Hematopoietic multipotent progenitor cell treated with erythropoietin and hydrocortisone succinate and interleukin-3 and kit ligand, for 17 days (in vitro differentiated cells): ENCODE results near the gene VEGFD.
A peak's percentile ranks its signal among the peaks of the same experiment; 100 is the strongest.
"Not testable (repeated sequence)": the region's sequence is repeated elsewhere in the genome, so short reads cannot be mapped to it uniquely, and the experiment has no call there.

ENCODE experiments used
- DNase-seq: peaks from one replicate; pipeline ENCODE4 v3.0.0-alpha.2; 2015; ENCODE audit warnings: low spot score

Gene VEGFD

DNA sequence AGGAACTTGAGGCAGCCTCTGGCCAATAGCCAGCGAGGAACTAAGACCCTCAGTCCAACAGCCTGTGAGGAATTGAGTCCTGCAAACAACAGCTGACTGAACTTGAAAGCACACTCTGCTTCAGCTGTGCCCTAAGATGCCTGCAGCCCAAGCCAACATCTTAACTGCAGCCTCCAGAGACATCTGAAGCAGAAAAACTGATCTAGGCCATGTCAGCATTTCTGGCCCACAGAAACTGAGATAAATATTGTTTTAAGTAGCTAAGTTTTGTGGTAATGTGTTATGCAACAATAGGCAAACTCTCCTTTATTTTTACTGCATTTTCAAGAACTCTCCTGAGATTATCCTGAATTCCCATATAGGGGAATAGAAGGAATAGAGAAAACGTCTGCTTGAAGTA is 24.5 kb downstream of the VEGFD start:
- DNase-seq = no peak

DNA sequence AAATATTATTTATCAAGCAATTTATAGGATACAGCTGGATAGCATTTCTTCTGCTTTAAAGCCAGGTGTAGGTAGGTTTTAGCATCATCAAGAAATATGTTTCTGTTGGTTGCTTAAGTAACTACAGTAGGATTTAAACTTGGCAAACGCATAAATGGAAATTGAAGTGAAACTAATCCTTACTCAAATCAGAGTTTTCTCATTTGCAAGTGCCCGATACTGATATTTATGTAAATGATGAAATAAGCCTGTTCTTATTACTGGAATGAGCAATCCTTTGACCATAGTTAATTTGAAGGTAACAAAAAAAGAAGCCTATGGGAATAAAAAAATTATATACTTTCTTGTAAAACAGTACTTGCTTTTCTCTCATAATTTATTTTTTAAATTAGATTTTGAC is 25.7 kb downstream of the VEGFD start:
- DNase-seq = no peak

DNA sequence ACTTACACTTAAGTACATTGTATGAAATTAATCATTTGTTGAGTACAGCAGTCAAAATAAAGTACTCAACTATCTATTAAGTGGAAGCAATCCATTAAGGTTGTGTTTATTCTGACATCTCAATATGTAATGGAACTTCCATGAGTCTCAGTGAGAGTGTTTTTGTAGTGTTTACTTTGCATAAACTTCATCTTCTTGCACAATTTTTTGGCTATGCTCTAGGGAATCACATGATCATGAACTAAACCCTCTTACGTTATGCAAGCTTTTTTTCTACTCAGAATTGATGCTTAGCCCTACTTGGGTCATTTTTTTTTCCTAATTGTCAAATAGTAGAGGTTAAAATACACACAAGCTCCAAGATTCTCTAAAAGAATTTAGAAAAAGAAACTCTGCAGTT is 27.8 kb downstream of the VEGFD start:
- DNase-seq = no peak

DNA sequence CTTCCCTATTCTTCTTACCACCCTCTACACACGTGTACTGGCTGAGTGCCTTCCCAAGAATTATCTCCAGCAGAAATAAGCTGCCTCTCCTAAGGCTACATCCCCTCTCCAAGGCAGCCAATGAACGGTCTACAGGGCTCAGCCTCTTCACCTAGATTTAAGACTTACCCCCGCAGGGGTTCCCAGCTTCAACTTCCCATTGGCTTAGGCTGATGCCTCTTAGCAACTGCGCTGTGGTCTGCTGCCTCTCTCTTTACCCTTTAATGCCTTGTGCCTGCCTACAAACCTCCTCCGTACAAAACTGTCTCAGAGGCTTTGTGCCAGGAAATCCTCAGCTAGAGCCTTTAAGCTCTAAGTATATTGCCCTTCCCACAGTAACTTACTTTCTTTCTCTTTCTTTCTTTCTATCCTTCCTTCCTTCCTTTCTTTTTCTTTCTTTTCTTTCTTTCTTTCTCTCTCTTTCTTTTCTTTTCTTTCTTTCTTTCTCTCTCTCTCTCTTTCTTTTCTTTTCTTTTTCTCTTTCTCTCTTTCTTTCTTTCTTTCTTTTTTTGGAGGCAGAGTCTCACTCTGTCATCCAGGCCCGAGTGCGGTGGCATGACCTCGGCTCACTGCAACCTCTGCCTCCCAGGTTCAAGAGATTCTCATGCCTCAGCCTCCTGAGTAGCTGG is 33.8 kb downstream of the VEGFD start:
- DNase-seq = no peak

DNA sequence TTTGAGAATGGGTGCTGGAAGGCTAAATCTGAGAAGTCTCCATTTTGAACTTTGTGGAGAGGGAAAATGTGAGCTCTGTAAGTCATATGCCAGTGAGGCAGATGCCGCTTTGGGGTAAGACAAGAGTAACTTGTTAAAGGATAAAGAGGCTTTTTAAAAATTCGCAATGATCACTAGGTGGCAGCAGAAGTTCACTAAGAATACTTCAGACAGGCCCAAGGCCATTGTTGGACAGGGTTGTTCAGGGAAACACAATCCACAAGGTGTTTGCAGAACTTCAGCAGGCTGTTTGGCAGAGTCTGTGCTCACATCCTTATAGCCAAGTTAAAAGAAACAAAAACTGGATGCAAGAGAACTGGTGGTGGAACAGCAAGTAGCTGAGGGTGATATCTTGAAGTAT is 35.2 kb downstream of the VEGFD start:
- DNase-seq = peak; percentile 59

DNA sequence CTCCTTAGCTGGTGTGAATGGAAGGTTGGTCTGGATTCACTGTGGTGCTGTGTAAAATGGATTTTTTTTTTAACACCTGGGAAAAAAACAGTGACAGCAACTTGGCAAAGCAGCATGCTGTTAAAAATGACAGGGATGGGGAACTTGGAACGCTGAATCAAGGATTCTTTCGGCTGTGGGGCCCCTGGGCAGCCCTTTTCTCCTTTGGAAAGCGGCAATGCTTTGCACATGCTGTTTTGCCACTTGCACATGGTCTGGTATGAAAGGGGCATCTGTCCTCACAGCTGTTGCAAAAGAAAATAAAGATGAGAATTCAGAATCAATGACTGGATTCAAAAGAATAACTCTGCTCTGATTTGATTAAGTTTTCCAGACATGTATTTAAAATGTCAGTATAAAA is 38.2 kb downstream of the VEGFD start:
- DNase-seq = no peak

DNA sequence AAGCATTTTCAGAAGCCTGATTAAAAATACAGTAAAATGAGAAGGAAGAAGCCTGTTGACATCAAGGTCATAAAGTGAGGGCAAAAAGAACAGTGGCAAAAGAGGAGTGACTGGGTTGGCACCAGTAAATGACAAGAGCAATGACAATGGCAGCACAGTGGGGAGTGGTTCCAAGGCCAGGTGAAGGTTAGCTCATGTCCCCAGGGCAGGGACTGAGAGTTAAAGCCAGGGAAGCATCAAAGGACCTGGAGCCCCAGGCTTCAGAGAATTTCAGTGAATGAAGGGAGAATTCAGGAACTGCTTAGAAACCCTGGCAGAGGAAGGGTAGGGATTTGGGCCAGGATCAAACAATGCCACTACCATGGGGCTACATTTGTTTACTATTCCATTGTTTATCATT is 40.1 kb downstream of the VEGFD start:
- DNase-seq = no peak

DNA sequence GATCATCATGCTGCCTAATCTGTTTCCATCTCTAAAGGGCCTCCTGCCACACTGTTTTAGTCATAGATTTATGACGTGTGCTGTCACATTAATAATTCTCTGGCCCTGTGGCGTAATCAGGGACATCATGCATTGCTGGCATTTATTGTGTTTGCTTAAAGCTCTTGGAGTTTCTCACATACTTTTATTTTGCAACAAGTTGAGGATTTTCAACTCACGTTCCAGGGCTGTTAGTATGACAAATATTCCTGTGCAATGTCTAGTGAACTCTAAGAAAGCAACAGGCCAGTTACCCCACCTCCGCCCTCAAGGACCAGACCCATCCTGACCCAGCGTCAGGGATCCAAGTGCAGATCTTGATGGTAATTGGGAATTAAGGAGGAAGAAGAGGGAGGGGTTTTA is 41.1 kb downstream of the VEGFD start:
- DNase-seq = no peak

DNA sequence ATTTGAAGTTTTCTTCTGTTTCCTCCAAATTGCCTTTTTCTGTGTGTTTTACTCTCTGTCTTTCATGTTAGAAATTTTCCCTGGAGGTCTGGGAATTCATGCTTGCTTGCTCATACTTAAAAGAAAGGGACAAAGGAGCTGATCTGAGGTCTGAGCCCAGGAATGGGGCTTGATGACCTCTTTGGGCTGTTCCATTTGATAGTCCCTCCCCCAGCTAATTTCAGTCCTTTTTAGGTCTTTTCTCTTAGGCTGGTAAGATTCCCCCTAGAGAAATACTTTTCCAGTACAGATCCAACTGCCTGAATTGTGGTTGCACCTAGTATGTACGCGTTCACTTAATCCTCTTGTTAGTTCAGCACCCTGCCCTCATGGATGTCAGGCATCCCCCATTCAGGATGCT is 43.3 kb downstream of the VEGFD start:
- no peak for DNase-seq

DNA sequence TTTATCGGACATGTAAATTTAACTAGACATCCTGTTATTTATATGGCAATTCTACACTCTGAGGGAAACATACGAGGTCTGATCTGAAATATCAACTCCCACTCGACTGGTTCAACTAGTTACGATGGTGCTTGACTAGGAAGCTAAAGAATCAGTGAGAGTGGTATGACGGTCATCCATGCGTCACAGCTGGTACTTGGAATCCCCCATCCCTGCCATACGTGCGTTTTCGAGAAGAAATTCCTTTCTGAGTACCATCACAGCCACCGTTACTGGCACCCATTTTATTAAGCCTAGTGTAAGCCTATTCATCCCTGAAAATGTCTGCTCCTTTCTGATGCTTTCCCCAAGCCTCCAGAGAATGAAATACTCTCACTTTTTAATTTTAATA is 48.2 kb downstream of the VEGFD start:
- DNase-seq = no peak

DNA sequence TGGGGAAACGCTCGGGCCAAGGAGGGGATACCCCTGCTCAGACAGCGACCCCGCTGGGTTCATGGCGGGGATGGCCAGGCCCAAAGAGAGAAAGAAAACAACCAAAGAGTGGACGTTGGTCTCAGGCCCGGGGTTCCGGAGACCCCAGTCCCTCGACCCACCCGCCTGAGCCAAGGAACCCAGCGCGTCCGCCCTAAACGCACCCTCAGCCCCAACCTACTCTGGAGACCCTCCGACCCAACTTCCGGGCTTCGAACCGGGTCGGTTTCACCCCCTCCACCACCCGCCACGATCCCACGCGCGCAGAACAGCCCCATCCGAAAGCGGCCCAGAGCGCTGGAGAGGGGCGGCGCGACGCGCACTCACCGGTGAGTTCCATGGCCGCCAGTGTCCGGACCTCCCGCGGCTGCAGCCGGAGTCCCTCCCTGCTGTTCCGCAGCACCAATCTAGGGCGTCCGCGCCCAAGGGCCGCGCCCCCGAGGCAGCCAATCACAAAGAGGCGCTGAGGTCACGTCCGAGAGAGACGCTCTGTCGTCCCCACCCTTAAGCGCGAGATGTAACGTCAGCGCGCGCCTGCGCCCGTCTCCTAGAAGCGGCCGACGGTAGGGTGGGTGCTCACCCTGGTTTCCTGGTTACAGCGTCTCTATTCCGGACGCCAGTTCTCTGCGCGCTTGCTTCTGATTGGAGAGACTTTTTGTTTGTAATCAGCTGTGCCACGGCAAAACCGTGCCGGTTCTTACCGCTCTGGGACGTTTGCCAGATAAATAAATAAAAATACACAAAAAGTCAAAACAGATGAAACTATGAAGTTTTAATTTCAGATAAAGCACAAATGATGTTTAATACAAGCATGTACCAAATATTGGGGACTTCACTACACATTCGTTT is 48.8 kb downstream of the VEGFD start, which contains the start of gene PIGA:
TSS of gene PIGA (minus strand) at position 389 of the 888 bp plus-strand sequence. CDS start 3,593 bp downstream, outside the sequence.
- peak; percentile 94 for DNase-seq

DNA sequence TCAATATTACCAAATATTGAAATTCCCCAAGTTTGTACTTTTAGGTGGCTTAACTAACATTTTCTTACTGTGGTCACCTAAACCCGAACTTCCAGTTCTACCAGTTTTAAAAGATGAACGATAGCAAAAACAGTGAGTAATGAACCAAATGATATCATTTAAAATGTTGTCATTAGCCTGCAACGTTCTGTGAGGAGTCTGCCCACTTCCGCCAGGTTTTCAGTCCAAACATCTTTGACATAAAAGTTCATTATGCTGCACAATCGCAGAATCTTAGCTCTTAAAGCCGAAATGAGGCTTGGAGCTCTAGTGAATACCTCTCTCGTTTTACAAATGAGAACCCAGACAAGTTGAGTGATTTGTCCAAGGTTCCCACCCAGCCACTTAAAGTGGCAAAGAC is 49.7 kb downstream of the VEGFD start:
- peak; percentile 30 for DNase-seq

DNA sequence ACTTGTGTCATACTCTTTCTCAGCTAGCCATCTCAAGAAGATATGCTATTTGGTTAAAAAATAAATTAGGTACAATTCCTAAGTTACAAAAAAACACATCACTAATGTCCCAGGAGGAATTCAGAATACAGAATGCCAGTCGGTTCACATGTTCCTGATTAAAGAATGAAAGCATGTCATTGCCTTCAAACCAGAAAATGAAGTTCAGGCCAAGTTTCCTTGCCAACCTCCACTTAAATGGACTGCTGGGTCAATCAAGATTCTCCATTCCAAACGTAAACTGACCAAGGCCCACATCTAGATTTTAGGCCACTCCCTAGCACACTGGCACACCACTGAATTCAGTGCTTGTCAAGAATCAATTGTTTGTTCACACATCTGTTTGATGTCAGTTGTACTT is 55.4 kb downstream of the VEGFD start:
- no peak for DNase-seq

DNA sequence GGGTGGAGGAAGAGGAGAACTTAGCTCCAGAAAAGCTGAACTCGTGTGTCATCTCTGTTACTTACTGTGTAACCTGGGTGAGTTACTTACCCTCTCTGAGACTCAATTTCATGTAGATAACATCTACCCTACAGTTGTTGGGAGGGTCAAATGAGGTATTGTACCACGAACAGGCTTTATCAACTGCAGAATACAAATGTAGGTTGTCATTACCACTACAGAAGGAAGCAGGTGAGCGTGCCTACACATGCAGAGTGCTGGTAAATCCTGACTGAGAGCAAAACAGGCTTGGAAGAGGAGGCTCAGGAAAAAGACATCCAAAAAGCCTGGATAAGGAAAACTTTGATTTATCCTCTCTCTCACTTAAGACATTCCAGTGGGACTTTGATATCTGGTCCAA is 56.1 kb downstream of the VEGFD start:
- DNase-seq = no peak

DNA sequence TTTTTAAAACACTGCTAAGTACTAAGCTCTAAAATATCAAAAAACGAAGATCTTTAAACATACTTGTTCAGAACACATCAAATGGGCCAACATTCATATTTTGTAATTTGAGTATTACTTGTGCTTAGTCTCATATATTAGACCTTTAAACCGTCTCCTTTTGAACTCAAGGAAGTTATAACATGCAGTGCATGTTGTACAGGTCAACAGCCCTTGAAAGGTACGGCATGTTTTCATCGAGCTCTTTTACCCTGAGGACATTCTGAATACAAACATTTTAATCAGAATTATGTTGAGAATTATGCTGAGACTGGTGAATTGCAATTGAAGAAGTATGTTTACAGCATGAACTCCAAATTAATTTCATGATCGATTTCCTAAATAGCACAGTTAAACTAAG is 61.7 kb downstream of the VEGFD start:
- no peak for DNase-seq

DNA sequence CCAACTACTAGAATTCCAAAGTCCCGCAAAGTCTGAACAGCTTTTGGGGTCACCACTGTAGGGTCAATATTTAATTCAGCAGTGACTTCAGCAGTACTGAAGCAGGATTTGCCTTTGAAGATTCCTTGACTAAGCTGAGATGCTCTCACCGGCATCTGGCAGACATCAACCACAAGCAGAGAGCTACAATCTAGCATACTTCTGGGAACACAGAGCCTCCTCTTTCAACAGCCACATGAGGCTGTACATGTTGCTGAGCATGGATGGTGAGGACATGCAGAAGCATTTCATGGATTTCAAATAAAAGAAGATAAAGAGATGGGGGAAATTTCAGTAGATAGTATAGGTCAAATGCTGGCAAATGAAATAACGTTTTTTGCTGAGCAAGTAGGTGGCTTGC is 62.1 kb downstream of the VEGFD start:
- DNase-seq = no peak

DNA sequence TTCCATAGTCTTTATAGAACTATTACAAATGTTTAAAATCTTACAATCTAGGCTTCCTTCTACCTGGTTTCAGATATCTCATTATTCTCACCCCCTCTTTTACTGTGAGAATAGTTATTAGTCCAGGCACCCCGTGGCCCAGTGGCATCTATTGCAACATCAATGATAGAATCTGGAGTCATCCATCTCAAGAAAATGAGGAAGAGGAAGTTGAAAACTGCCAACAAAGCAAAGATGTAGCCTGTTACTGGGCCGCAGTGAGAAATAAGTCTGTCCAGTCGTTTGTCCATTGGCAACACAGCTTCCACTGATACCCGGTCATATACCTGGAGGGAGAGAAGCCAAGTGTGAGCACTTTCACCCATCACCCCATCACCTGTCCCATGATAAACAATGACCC is 62.8 kb downstream of the VEGFD start:
- no peak for DNase-seq

DNA sequence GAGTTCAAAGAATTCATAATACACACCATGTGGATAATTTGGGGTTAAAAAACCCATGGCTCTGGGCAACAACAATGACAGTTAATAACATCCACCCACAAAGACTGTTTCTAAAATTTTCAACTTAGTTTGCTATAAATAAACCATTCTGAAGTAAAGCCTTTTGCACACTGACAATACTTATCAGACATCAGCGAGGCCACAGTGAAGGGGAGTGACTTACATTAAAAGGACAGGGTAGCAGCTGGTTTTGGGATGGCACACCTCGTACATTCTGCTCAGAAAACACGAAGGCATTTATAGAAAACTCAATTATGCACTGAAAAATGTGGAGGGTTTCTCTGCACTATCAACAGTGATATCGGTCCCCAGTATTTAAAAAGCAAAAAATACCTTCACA is 63.9 kb downstream of the VEGFD start:
- no peak for DNase-seq

DNA sequence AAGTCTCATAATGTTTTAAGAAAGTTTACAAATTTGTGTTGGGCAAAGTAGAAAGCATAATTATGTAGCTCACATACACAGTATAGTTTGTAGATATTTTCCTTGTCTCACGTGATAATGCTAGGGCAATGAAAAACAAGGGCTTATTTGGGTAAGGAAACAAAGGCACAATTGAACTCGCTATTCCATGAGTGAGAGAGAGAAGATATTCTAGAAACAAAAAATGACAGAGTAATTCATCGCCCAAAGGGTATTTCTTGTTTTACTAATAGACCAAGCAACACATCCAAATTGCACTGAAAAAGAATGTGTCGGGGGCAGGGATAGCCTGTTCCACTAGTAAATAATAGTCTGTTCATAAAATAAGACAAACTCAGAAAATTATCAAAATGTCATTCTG is 65.1 kb downstream of the VEGFD start:
- DNase-seq = no peak

DNA sequence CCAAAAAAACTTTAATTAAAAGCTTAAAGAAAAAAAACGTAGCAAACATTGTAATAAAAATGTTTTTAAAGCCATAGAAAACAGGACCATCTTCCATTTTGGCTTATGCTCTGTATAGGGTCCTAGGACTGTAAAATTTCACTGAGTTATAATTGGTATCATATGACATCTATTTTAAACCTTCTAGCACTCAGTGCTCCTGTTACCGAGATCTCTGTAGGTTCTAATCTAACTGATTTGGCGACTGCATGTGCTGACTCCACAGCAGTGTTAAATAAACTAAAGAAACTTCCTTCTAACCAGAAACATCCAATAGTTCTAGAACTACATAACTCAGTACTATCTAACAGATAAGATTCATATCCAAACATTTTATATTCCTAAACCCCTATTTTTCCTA is 68.7 kb downstream of the VEGFD start, which contains the start of gene ASB11:
TSS of gene ASB11 (minus strand) at position 132 of the 400 bp plus-strand sequence. CDS start at position 97, 35 bp downstream.
- no peak for DNase-seq

DNA sequence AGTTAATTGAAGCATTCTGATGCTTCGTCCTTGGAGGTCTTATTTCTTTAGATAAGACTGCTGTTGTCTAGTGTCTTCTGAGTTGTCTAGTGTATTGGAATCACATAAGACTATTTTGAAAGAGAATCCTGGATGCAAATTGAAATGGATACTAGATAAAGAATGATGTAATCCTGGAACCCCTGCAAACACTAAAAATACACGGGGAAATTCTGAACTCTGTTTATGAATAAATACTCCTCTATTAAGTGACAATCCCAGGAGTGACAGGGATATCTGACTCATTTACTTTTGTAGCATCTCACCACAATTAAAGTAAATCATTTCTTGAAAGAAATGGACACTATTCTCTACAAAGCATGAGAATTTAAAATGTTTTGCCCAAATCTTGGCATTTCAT is 69.7 kb downstream of the VEGFD start:
- DNase-seq = no peak

DNA sequence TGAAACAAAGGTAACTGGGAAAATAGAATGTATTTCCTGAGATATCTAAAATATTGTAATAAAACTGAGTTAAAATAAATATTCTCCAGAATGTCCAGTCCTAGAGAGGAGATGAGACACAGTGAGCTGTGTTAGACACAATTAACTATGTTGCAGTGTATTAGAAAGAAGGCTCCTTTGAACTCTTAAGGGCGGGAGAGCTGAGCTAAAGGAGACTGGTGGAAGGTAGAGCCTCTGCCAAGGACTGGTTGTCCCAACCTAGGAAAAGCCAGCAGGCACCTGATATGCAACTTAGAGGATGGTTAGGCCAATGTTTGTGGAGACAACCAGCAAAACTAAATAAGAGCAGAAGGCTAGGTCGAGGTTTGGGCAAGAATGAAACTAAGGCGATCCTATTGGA is 73.1 kb downstream of the VEGFD start:
- no peak for DNase-seq

DNA sequence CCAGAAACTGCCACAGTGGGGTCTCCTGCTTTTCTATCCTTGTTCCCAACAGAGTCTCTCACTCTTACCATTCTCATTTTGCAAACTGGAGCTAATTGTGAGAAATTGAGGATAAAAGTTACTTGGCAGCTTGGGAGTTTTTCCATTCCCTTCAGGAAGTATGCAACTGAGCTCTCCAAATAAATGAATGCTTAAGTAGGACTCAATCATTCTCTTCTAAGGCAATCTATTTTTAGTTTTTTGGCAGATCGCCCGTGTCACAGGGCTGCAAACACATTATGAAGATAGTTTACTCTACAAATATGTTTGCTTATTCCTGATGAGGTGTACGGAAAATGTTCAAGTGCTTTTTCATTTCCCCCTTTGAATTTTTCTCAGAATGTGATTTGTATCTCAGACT is 74.1 kb downstream of the VEGFD start:
- no peak for DNase-seq

DNA sequence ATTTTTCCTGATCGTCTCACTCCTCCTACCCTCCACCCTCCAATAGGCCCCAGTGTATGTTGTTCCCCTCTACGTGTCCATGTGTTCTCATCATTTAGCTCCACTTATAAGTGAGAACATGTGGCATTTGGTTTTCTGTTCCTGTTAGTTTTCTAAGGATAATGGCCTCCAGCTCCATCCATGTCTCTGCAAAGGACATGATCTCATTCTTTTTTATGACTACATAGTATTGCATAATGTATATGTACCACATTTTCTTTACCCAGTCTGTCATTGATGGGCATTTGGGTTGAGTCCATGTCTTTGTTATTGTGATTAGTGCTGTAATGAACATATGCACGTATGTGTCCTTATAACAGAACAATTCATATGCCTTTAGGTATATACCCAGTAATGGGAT is 78.3 kb downstream of the VEGFD start:
- not testable (repeated sequence) for DNase-seq
